Esophagus muscularis mucosa (tissue), 3 donors: ENCODE measurements around the gene DCAF15.

Experiments used
- CTCF ChIP-seq, 3 experiments: fragments of 200-600 bp in 2 of 3; fragments of 450-650 bp in 1 of 3; sonication (generic) in 2 of 3; IDR thresholded peaks; one replicate each; pipeline ENCODE4 v1.5.1; 2017 to 2019; ENCODE audit warnings: antibody characterized with exemption in 3 of 3, mild to moderate bottlenecking in 2 of 3, moderate library complexity in 1 of 3
- POLR2A ChIP-seq: fragments of 450-650 bp; IDR thresholded peaks from one replicate; pipeline ENCODE4 v1.6.1; 2017; ENCODE audit warnings: antibody characterized with exemption, moderate library complexity, mild to moderate bottlenecking, low read depth

GRCh38 chr19:13920524-13920923, 31.8 kb upstream of the DCAF15 start:
- TF ChIP-seq POLR2A (no peak), CTCF (IDR thresholded peaks at IDR 0.05) (no peak)
